Measurements from ENCODE around the gene NCOA7.
"Not testable (repeated sequence)": the region's sequence is repeated elsewhere in the genome, so short reads cannot be mapped to it uniquely, and the experiment has no call there.

The NCOA7 gene

DNA sequence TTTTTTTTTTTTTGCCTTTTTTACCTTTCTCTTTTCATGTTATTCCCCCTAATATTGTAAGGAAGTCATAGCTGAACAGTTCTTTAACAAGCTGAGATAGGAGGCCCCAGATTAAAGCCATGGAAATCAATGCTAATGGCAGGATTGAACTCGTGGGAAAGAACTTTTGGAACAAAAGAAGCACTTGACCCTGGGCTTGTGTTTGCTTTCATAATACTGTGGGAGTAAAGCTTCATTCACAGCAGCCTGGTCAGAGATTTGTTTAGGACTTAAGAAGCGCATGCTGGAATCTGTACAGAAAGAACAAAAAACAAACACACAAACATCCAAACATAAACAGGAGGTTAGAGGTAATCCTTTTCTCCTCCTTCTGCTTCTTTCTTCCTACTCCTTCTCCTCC, 36.2 kb upstream of the NCOA7 start:
- DNase-seq (ENCODE audit: low read depth in 3 of 3) = no peak

DNA sequence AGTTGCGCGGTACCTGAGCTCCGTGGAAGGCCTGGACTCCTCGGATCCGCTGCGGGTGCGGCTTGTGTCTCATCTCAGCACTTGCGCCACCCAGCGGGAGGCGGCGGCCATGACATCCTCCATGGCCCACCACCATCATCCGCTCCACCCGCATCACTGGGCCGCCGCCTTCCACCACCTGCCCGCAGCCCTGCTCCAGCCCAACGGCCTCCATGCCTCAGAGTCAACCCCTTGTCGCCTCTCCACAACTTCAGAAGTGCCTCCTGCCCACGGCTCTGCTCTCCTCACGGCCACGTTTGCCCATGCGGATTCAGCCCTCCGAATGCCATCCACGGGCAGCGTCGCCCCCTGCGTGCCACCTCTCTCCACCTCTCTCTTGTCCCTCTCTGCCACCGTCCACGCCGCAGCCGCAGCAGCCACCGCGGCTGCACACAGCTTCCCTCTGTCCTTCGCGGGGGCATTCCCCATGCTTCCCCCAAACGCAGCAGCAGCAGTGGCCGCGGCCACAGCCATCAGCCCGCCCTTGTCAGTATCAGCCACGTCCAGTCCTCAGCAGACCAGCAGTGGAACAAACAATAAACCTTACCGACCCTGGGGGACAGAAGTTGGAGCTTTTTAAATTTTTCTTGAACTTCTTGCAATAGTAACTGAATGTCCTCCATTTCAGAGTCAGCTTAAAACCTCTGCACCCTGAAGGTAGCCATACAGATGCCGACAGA, 31.4 kb upstream of the NCOA7 start:
- peak in 1 of 3 experiments; percentile 12 for DNase-seq (ENCODE audit: low read depth in 3 of 3)

DNA sequence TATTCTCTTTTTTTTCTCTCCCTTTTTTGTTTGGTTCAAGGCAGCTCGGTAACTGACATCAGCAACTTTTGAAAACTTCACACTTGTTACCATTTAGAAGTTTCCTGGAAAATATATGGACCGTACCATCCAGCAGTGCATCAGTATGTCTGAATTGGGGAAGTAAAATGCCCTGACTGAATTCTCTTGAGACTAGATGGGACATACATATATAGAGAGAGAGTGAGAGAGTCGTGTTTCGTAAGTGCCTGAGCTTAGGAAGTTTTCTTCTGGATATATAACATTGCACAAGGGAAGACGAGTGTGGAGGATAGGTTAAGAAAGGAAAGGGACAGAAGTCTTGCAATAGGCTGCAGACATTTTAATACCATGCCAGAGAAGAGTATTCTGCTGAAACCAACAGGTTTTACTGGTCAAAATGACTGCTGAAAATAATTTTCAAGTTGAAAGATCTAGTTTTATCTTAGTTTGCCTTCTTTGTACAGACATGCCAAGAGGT, 30.8 kb upstream of the NCOA7 start:
- no peak for DNase-seq (ENCODE audit: low read depth in 3 of 3)

DNA sequence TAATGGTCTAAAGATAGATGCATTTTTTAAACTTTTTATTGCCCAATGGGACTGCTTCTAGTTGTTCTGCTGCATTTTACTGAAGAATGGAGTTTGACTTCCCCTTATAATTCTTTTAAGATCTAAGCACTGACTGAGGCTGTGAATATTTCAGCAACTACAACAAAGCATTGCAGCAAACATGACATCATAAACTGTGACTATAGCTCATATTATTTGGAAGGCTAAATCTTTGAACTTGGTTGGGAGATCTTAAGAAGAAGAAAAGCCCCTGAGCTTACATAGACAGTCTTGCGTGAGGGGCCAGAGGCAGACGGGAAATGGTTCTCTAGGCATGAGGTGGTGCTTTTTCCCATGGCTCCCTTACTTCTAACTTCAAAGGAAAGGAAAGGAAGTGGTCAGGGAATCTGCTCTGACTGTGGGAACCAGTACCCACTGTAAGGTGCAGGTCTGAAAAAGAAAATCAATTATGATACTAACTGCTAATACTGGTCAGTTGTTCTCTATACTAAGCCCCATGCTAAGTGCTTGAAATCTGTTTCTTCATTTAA, 26.6 kb upstream of the NCOA7 start:
- DNase-seq (ENCODE audit: low read depth in 3 of 3) = no peak

DNA sequence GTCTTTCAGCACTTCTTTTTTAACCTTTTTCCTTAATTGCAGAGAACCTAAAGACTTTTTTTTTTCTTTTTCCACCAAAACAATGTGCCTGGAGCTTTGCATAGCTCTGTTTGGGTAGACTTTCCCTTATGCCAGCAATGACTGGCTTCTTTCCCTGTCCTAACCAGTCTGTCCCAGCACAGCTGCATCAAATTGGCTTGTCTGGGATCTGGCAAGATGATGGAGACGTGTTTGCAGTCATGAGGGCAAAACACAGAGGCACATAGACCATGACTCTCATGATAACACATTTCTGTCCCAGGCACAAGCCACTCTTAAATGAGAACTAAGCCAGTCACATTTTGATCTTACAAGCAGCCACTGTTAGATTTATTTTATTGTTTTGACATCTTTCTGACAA, 24.8 kb upstream of the NCOA7 start:
- no peak for DNase-seq (ENCODE audit: low read depth in 3 of 3)

DNA sequence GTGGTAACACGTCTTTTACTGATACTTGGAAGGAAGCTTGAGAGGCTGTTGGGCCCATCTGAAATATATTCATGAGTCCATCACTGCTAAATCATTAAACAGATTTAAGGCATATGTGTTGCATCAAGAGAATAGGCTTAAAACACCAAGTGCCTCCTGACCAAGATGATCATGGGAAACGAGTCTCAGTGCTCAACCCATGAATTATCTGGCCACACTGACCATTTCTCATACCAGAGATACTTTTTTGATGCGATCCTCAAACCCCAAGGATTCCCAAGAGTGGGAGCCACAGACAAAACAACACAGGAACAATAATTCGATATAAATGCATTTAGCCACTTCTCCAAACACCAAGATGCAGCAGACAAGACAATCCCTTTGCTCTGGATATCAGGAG, 24.1 kb upstream of the NCOA7 start:
- no peak for DNase-seq (ENCODE audit: low read depth in 3 of 3)

DNA sequence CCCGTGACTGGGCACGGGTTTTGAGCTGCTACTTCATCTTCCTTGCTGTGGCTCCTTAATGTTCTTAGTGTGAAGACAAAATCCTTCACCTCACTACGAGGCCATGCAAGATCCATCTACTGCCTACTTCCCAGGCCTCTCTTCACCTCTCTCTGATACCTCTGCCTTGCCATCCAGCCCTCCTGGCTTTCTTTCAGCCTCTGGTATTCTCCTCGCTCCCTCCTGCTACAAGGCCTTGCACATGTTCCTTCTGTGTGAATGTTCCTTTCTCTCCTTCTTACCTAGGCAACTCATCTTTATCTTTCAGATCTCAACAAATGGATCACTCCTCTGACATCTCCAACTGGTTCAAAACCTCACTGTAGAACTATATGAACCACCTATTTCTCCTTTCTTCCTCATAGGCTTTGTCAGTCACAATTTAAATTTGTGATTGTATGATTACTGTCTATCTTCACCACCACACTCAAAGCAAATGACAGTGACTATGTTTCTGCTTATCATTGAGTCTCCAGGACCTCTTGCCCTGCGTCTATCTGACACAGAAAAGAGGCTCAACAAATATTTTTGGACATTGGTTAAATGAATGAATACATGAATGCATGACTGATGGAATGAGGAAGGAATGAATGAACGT, 21.5 kb upstream of the NCOA7 start:
- DNase-seq (ENCODE audit: low read depth in 3 of 3) = no peak

DNA sequence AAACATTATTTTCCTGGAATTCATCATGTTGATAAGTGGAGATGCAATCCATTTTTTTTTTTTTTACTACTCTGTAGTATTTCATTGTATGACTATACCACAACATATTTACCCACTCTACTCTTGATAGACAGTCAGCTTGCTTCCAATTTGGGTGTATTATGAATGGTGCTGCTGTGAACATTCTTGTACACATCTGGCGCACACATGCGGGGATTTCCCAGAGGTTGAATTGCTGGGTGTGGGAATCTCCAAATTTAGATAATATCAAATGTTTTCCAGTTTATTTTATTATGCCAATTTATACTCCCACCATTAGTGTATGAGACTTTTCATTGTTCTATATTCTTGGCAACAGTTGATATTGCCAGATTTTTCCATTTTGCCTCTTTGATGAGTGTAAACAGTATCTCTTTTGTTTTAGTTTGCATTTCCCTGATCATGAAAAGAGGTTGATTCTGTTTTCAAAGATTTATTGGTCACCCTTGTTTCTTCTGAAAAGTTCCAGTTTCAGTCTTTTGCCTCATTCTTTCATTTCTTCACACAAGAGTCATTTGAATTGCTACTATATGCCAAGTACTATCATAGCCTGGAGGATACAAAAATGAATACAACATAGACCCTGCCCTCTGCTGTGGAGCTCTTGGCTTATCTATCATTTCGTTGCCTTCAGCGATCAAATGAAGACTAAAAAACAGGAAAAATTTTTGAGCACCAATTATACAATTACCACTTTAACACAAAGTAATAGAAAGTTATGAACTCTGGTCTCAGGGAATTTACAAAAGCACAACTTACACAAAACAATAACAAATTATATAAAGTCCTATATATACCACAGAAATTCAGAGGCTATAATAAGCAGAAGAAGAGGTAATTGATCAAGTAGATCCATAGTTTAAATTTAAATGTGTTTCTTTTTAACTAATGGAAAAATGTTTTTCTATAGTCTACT, 17.1 kb upstream of the NCOA7 start:
- DNase-seq (ENCODE audit: low read depth in 3 of 3) = no peak

DNA sequence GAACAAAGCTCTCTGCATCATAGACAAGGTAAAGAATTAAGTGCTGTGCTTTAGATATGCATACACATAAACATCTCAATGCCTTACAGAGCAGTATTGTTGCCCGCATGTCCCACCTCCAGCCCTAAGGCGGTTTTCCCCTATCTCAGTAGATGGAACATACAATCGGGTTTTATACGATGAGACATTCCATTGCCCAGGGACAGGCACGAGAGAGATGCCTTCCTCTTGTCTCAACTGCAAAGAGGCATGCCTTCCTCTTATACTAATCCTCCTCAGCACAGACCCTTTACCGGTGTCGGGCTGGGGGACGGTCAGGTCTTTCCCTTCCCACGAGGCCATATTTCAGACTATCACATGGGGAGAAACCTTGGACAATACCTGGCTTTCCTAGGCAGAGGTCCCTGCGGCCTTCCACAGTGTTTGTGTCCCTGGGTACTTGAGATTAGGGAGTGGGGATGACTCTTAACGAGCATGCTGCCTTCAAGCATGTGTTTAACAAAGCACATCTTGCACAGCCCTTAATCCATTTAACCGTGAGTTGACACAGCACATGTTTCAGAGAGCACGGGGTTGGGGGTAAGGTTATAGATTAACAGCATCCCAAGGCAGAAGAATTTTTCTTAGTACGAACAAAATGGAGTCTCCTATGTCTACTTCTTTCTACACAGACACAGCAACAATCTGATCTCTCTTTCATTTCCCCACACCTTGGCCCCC, 14.5 kb upstream of the NCOA7 start:
- DNase-seq (ENCODE audit: low read depth in 3 of 3) = not testable (repeated sequence)

DNA sequence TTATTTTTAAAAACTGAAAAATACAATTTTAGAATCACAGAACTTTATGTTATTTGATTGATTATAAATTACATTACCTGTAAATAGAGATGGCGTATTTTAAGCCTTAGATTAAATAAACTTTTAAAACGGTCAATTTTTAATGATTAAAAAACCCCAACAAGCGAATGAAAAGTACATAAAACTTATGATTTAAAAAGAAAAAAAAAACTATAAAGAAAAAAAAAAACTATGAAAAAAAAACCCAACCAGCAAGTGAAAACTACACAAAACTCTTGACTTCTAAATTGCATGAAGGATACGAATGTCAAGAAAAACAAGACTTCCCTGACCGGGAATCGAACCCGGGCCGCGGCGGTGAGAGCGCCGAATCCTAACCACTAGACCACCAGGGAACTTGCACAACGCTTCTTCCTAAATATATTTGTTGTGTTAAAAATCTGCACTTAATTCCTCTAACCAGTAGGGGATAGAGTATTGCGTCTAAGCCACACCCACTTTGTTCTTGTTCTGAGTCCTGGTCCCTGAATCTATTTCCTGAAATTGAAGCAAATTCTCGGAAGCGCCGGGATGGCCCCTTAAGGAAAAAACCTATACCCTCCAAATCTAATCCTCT, 10.7 kb upstream of the NCOA7 start:
- peak; percentile 67 to 85 (median 72) for DNase-seq (ENCODE audit: low read depth in 3 of 3)

DNA sequence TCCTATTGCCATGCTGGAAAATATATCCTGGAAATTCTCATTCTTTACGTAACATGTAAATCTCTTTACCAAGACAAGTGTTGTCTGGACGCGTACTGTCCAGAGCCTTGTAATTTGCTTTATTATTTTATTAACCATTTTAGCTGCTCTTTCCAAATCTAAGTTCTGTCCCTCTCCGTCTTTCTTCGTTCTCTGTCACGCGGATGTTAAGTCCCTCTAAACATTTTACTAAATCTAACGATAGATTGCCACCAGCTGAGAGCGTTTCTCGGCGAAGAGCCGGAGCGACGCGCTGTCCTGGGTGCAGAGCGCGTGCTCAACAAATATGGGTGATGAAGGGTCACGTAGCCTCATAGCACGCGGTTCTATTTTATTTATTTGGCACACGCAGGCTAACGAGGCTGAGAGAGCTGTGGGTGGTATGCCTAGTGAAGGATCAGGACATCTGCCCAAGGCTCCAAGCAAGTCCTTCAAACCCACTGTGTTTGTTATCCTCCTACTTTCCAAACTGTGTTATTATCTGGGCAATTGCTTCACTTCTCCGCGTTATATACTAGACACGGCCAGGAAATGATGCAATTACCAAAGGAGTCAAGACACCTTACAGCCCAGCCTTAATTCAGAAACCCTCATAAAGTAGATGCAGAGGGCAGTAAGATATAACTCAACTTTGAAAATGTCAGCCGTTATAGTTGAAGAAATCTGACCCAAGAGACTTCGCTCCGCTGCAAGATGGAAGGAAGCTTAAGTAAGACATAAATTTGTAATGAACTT, 10.0 kb upstream of the NCOA7 start:
- DNase-seq (ENCODE audit: low read depth in 3 of 3) = peak in 2 of 3 experiments; percentile 42 to 49

DNA sequence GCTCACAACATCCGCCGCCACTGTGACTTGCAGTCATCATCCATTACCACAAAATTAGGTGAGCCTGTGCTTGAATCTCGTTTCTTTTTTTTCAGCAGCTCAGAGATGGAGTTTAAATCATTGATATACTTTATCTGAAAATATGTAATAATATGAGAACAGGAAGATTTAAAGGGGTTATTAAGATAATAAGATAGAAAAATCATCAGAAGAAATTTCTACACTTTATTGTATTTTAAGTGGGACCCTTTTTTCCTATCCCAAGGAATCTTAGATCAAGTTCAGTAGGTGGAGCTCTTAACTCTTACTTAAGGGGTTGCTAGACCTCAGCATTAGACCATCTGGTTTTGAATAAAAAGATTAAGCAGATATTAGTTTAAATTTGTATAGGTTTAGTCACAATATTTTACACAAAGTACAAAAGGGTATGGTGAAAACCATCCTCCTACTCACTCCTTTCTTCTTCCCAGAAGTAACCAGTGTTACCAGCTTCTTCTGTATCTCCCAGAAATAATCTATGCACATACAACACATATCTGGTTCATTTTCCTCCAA, 9.4 kb upstream of the NCOA7 start:
- DNase-seq (ENCODE audit: low read depth in 3 of 3) = peak in 1 of 3 experiments; percentile 42

DNA sequence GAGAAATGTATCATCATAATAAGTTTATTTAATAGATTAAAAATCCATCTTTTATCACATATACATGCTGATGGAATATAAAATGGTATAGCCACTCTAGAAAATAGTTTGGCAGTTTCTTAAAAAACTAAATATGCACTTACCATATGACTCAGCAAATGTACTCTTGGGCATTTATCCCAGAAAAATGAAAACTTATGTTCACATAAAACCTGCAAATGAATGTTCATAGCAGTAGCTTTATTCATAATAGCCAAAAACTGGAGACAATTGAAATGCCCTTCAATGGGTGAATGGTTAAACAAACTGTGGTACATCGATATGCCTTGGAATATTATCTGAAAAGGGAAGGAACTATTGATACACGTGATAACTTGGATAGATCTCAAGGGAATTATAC, 6.4 kb upstream of the NCOA7 start:
- DNase-seq (ENCODE audit: low read depth in 3 of 3) = no peak

DNA sequence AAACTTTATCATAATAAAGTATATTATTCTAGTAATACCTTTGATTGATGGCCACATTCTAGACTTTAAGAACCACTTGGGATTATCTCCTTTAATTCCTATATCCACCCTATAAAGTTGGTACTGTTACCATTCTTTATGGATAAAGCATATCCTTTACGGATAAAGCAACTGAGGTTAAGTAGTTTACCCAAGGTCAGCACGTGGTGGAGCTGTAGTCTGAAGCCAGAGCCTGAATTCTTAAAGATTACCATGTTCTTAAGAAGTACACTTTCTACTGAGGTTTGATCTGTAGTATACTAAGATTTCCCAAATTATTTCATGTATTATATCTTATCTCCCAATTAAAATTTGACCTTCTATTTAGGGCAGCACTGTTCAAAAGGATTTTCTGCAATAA, 3.0 kb upstream of the NCOA7 start:
- no peak for DNase-seq (ENCODE audit: low read depth in 3 of 3)

DNA sequence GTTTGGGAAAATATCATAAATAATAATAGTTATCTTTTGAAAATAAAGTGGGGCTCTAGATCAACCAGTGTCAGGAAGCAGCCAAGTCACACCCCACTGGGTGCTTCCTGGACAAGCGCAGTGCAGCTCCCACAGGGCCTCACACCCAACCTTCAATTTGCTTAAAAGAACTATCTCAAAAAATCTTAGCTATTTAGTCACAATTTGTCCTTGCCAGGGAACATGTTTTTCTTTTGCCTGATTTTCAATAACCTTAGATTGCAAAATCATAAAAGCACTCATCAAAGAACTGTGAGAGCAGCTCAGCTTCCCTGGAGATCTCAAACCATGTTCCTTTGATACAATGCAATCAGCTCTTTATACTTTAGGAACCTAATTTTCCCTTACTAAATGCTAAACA, 1.6 kb upstream of the NCOA7 start:
- DNase-seq (ENCODE audit: low read depth in 3 of 3) = no peak

DNA sequence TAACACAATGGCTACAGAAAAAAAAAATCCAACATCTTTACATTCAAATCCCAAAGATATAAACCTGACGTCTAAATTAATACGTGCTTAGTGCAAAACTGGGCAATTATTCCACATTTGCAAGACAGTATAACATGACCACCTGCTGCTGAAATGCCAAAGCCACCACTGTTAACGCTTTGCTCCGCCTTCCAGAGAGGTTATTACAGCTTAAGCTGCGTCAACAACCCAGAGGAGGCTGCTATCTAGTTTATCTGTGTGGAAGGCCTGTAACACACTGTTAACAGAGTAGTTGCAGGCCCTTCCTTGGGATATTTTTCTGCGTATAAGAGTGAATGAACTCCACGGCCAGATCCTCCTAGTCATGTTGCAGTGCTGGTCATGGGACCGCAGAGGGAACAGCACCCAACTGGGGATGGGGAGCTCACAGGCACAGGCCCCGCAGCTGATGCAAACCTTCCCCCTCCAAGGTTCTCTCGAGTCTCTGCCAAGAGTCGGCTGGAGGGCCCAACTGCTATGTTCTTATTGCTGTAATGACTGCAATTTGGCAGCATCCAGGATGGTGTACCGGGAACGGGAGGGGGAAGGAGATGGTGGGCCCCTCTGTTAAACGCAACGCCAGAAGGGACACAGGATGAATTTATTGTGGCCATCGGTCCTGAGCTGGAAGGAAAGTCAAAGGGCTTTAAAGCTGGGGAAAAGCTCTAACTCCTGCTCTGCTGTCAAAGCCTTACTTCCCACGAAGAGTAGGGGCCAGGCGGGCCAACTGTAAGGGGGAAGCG, 993 bp upstream of the NCOA7 start:
- peak in 2 of 3 experiments; percentile 18 to 26 for DNase-seq (ENCODE audit: low read depth in 3 of 3)

DNA sequence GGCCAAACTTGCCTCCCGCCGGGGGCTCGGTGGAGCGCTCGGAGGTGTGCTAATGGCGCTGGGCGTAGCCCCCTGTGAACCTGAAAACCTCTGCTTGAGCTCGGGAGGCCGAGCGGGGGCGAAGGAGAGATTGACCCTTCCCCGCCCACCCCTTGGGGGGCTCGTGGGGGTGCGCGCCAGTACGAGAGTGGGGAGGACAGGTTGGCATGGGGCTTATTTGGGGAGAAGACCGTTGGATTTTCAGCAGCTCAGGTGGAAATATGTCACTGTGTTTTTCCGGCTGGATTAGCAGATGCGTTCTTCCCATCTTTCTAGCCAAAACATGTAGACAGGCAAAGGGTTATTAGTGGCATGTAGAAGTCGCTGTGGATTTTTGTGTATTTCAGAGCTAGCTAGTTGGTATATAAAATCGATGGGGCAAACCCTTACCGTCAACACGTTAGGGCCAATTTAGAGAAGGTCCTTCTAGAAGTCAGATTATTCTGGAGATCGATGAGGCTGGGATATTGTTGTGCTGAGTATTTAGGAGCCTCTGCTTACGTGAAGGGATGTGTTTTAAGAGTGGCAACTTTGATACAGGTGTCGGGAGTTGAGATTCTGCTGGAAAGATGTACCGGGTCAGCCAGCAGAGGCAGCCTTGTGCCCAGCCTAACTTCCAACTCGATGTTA, 525 bp downstream of the NCOA7 start:
- DNase-seq (ENCODE audit: low read depth in 3 of 3) = peak in 2 of 3 experiments; percentile 18 to 26

DNA sequence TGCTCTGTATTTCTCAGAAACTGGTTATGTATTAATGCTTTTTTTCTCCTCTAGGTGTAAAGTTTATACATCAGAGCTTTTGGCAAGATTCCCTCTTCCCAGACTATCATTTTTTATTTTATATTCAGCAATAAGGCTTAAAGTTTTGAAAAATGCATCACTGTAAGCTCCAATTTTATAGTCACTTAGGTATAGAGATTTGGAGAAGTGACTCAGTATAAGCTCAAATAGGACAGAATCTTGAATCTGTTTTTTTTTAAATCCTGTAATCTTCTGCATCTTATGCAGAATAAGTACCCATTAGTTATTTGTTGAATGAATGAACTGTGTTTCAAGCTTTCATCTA, 1.0 kb downstream of the NCOA7 start:
- no peak for DNase-seq (ENCODE audit: low read depth in 3 of 3)

DNA sequence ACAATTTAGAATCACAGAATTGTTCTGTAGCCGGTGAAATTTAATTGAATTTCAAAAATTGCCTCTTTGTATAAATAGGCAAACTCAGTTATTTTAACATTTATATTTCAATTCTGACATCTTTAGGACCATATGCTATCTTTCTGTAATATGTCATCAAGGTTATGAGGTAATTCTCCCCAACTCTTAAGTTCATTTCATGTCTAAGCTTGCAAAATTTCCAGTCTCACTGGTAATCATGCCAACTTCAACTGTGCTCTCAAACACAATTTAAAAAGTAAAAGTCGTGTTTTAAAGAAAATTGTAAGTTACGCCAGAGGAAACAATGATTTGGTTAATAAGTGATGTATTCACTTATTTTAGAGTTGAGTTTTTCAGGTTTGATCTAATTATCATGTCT, 1.4 kb downstream of the NCOA7 start:
- no peak for DNase-seq (ENCODE audit: low read depth in 3 of 3)

All from stimulated activated CD4-positive, alpha-beta T cell treated with anti-CD3 and anti-CD28 coated beads, TNF-alpha, amount 100 ng/mL, for 24 hours (primary cell).